IMR-90 (cell line): ENCODE data around the gene AUTS2. TPM values are rescaled to one million over a fixed set of nuclear protein-coding genes. Genes with fewer than 3 reads are reported as not detected.

Experiments
- ATAC-seq: fragments of 200-7000 bp; cut with Tn5 transposase; 2 replicates; pipeline ENCODE4 v1.9.1; 2020; ENCODE audit warnings: low read depth, mild to moderate bottlenecking, moderate library complexity
- BruUV-seq: library from RNA; stranded (reverse); fragments of 400-500 nt; replicated peaks from 2 replicates; lab custom pipeline; 2021; lab: Mats Ljungman, UMichigan
- CTCF ChIA-PET: fragments of 300-600 bp; formaldehyde crosslinking; extraction: SDS; loops from one replicate; lab custom pipeline; 2021; ENCODE audit warnings: antibody characterized with exemption; lab: Yijun Ruan, JAX
- POLR2A ChIA-PET: fragments of 300-600 bp; sonication (Branson Sonifier 250); formaldehyde crosslinking; loops from one replicate; lab custom pipeline; 2022; ENCODE audit warnings: antibody characterized with exemption; ENCODE audit not compliant: unreplicated experiment; lab: Charles Lee
- DNase-seq: peaks from one replicate; pipeline ENCODE4 v3.0.0; 2013
- H2AFZ ChIP-seq: replicated peaks from 2 replicates; pipeline ENCODE3; 2013; ENCODE audit warnings: low read length, mild to moderate bottlenecking; ENCODE audit not compliant: poor library complexity
- H2AK5ac ChIP-seq: 2 replicates; pipeline ENCODE4 v1.6.1; 2013; ENCODE audit warnings: low read depth, low read length, inconsistent platforms
- H2AK9ac ChIP-seq: replicated peaks from 2 replicates; pipeline ENCODE3; 2013; ENCODE audit warnings: mild to moderate bottlenecking, low read depth, low read length, moderate library complexity; ENCODE audit not compliant: poor library complexity
- H2BK120ac ChIP-seq: 2 replicates; pipeline ENCODE4 v1.6.1; 2013; ENCODE audit warnings: low read depth, low read length, inconsistent platforms
- H2BK15ac ChIP-seq: 3 replicates; pipeline ENCODE4 v1.6.1; 2013; ENCODE audit warnings: low read depth, low read length, inconsistent platforms
- H2BK20ac ChIP-seq: 2 replicates; pipeline ENCODE4 v1.6.1; 2013; ENCODE audit warnings: low read depth, mild to moderate bottlenecking, inconsistent platforms, low read length, moderate library complexity
- H2BK5ac ChIP-seq: 2 replicates; pipeline ENCODE4 v1.6.1; 2013; ENCODE audit warnings: mild to moderate bottlenecking, low read depth, low read length, inconsistent platforms; ENCODE audit not compliant: poor library complexity, severe bottlenecking
- H3K14ac ChIP-seq: replicated peaks from 2 replicates; pipeline ENCODE4 v1.6.1; 2013; ENCODE audit warnings: low read depth, low read length, inconsistent platforms
- H3K18ac ChIP-seq: 2 replicates; pipeline ENCODE4 v1.6.1; 2013; ENCODE audit warnings: low read depth, low read length, control low read depth
- H3K23ac ChIP-seq: 2 replicates; pipeline ENCODE4 v1.6.1; 2013; ENCODE audit warnings: low read depth, low read length, inconsistent platforms
- H3K27ac ChIP-seq: 2 replicates; pipeline ENCODE4 v1.5.1; 2013; ENCODE audit warnings: mild to moderate bottlenecking, control low read depth, low read length; ENCODE audit not compliant: insufficient read depth
- H3K27me3 ChIP-seq: 2 replicates; pipeline ENCODE4 v1.6.1; 2013; ENCODE audit warnings: low read length; ENCODE audit not compliant: control insufficient read depth, insufficient read depth
- H3K36me3 ChIP-seq: 2 replicates; pipeline ENCODE4 v1.6.1; 2013; ENCODE audit warnings: low read length, mixed read lengths; ENCODE audit not compliant: control insufficient read depth, insufficient read depth
- H3K4ac ChIP-seq: 2 replicates; pipeline ENCODE4 v1.6.1; 2013; ENCODE audit warnings: low read depth, low read length, inconsistent platforms
- H3K4me1 ChIP-seq: 2 replicates; pipeline ENCODE4 v1.6.1; 2013; ENCODE audit warnings: low read length, mixed read lengths; ENCODE audit not compliant: control insufficient read depth, insufficient read depth
- H3K4me2 ChIP-seq: 2 replicates; pipeline ENCODE4 v1.6.1; 2013; ENCODE audit warnings: low read depth, mild to moderate bottlenecking, control low read depth, low read length, moderate library complexity
- H3K4me3 ChIP-seq: 2 replicates; pipeline ENCODE4 v1.5.1; 2013; ENCODE audit warnings: low read depth, mild to moderate bottlenecking, control low read depth, low read length, moderate library complexity; ENCODE audit not compliant: insufficient read depth
- H3K56ac ChIP-seq: 2 replicates; pipeline ENCODE4 v1.6.1; 2013; ENCODE audit warnings: low read length, inconsistent platforms; ENCODE audit not compliant: insufficient read depth; ENCODE audit errors: extremely low read depth
- H3K79me1 ChIP-seq, 2 experiments: 2 replicates each; pipeline ENCODE4 v1.6.1; 2013; ENCODE audit warnings: low read length in 2 of 2, inconsistent platforms in 1 of 2, low read depth in 1 of 2
- H3K9ac ChIP-seq: 2 replicates; pipeline ENCODE4 v1.6.1; 2013; ENCODE audit warnings: low read depth, low read length, control low read depth
- H3K9me1 ChIP-seq: 2 replicates; pipeline ENCODE4 v1.6.1; 2013; ENCODE audit warnings: low read length, inconsistent platforms; ENCODE audit not compliant: insufficient read depth
- H3K9me3 ChIP-seq: 2 replicates; pipeline ENCODE4 v1.6.1; 2013; ENCODE audit warnings: low read length; ENCODE audit not compliant: control insufficient read depth, insufficient read depth
- H4K20me1 ChIP-seq: 2 replicates; pipeline ENCODE4 v1.6.1; 2013; ENCODE audit warnings: low read length, inconsistent platforms; ENCODE audit not compliant: insufficient read depth
- H4K5ac ChIP-seq: 2 replicates; pipeline ENCODE4 v1.6.1; 2013; ENCODE audit warnings: mild to moderate bottlenecking, low read depth, low read length, control low read depth
- H4K8ac ChIP-seq, 2 experiments: 2 replicates each; pipeline ENCODE4 v1.6.1; 2013; ENCODE audit warnings: low read depth in 2 of 2, low read length in 2 of 2, control low read depth in 1 of 2, inconsistent platforms in 1 of 2
- H4K91ac ChIP-seq: 2 replicates; pipeline ENCODE4 v1.6.1; 2013; ENCODE audit warnings: low read depth, low read length, inconsistent platforms; ENCODE audit not compliant: insufficient read depth
- BHLHE40 ChIP-seq: fragments of 150-350 bp; IDR thresholded peaks from 2 replicates; pipeline ENCODE4 v1.6.1; 2016; ENCODE audit warnings: mild to moderate bottlenecking, low read depth, low read length
- CEBPB ChIP-seq: IDR thresholded peaks from 2 replicates; pipeline ENCODE4 v1.6.1; 2012; ENCODE audit warnings: low read depth, low read length, improper control_type of control experiment
- CHD1 ChIP-seq: IDR thresholded peaks from 2 replicates; pipeline ENCODE4 v1.6.1; 2012; ENCODE audit warnings: low read depth, low read length, improper control_type of control experiment
- FOS ChIP-seq: fragments of 150-350 bp; IDR thresholded peaks from 2 replicates; pipeline ENCODE4 v1.6.1; 2016; ENCODE audit warnings: low read depth, low read length
- MAFK ChIP-seq: IDR thresholded peaks from 2 replicates; pipeline ENCODE4 v1.6.1; 2012; ENCODE audit warnings: low read depth, low read length, improper control_type of control experiment
- MAZ ChIP-seq: IDR thresholded peaks from 2 replicates; pipeline ENCODE4 v1.6.1; 2012; ENCODE audit warnings: low read depth, mild to moderate bottlenecking, low read length, improper control_type of control experiment, moderate library complexity, borderline replicate concordance
- MXI1 ChIP-seq: IDR thresholded peaks from 2 replicates; pipeline ENCODE4 v1.6.1; 2012; ENCODE audit warnings: low read depth, mild to moderate bottlenecking, low read length, moderate library complexity, borderline replicate concordance
- NFE2L2 ChIP-seq: fragments of 150-350 bp; IDR thresholded peaks from 2 replicates; pipeline ENCODE4 v1.6.1; 2016; ENCODE audit warnings: low read depth, mild to moderate bottlenecking, low read length
- POLR2A ChIP-seq: IDR thresholded peaks from 2 replicates; pipeline ENCODE4 v1.6.1; 2012; ENCODE audit warnings: mild to moderate bottlenecking, low read depth, low read length
- RAD21 ChIP-seq: IDR thresholded peaks from 2 replicates; pipeline ENCODE4 v1.6.1; 2012; ENCODE audit warnings: low read length, improper control_type of control experiment
- RCOR1 ChIP-seq: IDR thresholded peaks from 2 replicates; pipeline ENCODE4 v1.6.1; 2012; ENCODE audit warnings: mild to moderate bottlenecking, low read length, improper control_type of control experiment; ENCODE audit not compliant: insufficient replicate concordance
- RFX5 ChIP-seq: IDR thresholded peaks from 2 replicates; pipeline ENCODE4 v1.8.0; 2012; ENCODE audit warnings: low read depth, mild to moderate bottlenecking, low read length, moderate library complexity
- SMC3 ChIP-seq: fragments of 150-350 bp; IDR thresholded peaks from 2 replicates; pipeline ENCODE4 v1.6.1; 2016; ENCODE audit warnings: low read depth, mild to moderate bottlenecking, antibody characterized with exemption, low read length, moderate library complexity
- WGBS, 2 experiments: methylation state at CpG; one replicate each; pipeline versions ENCODE4 v1.1.5 to v1.1.7; 2013; ENCODE audit warnings: missing lambda C conversion rate in 2 of 2; ENCODE audit not compliant: insufficient read length in 1 of 2; ENCODE audit errors: extremely low coverage in 2 of 2; 5-methylcytosine and 5-hydroxymethylcytosine counted together
- dilution Hi-C: fragments of 300-500 bp; cut with HindIII; formaldehyde crosslinking; loops from one replicate; pipeline ENCODE4 v1.14.3; 2018; ENCODE audit warnings: low sequenced_read_pairs; ENCODE audit not compliant: unreplicated experiment
- in situ Hi-C: fragments of 300-500 bp; cut with MboI; formaldehyde crosslinking; loops from 3 replicates; pipeline ENCODE4 v1.14.3; 2019; ENCODE audit warnings: low sequenced_read_pairs, inconsistent platforms, mixed read lengths
- intact Hi-C: fragments of 100-400 bp; cut with micrococcal nuclease; formaldehyde crosslinking; loops from 2 replicates; pipeline ENCODE4 v1.10.0; 2022
- polyA plus RNA-seq, 3 experiments: library from polyadenylated mRNA; depleted of rRNA; stranded (reverse); fragments of >200 nt; gene quantifications; 2 replicates each; pipeline ENCODE4 v1.2.3, GENCODE V29; 2012; ENCODE audit warnings: low replicate concordance in 1 of 3
- total RNA-seq: library from RNA; depleted of rRNA; stranded (reverse); fragments of >200 nt; gene quantifications from 2 replicates; pipeline ENCODE4 v1.2.3, GENCODE V29; 2012
- TF ChIP-seq, protein P1 (sequence below): fragments of 150-350 bp; IDR thresholded peaks from 2 replicates; pipeline ENCODE4 v1.6.1; 2017; ENCODE audit warnings: mild to moderate bottlenecking, antibody characterized with exemption, low read length, low read depth
- TF ChIP-seq, protein P2 (sequence below): conservative IDR thresholded peaks from 2 replicates; pipeline ENCODE4 v1.5.1; 2012; ENCODE audit warnings: mild to moderate bottlenecking, low read depth, low read length, improper control_type of control experiment
- TF ChIP-seq, protein P3 (sequence below): fragments of 150-350 bp; IDR thresholded peaks from 2 replicates; pipeline ENCODE4 v1.6.1; 2016; ENCODE audit warnings: low read depth, mild to moderate bottlenecking, low read length, moderate library complexity, borderline replicate concordance

Gene AUTS2
- total and polyA plus RNA-seq, 2 of the 4 experiments (the other 2 are of a cell fraction) = 0.90 to 3.0 TPM

DNA sequence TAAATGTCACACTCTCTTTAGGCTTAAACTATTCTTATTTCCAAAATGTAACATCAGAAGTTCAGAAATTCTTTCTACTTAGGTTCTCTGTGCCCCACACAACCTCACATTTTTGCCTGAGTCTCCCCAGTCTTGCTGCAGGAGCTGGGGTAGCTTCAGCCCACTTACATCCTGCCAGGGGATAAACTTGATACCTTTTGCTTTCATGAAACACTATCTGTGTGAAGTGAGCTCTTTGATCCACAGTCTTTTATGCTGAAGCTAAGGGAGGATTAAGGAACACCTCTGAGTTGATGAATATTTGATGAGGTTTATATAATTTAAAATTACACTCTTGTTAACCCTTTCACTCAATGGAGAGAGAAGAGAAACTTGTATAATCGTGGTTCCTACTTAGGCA is 341.0 kb downstream of the AUTS2 start:
- no peak overlapping the region for H2BK15ac ChIP-seq
- H3K4ac ChIP-seq = no peak overlapping the region
- no peak overlapping the region for H3K4me3 ChIP-seq
- intact Hi-C loops (no loop called here), in situ Hi-C loops (no loop called here), dilution Hi-C loops (no loop called here)
- no peaks in the 10 kb centered on the region for H3K36me3 ChIP-seq
- no peak overlapping the region for H3K56ac ChIP-seq
- H3K27ac ChIP-seq = no peak overlapping the region
- no peaks in the 10 kb centered on the region for H3K9me3 ChIP-seq
- H2AK9ac ChIP-seq = no peak overlapping the region
- H3K14ac ChIP-seq = no peak overlapping the region
- no peaks in the 10 kb centered on the region for H3K9me1 ChIP-seq
- POLR2A ChIA-PET = no interaction called here
- ATAC-seq (no peak), DNase-seq (no peak)
- H3K27me3 ChIP-seq = no peaks in the 10 kb centered on the region
- CTCF ChIA-PET = no interaction called here
- no TSS peak for BruUV-seq
- WGBS, 2 experiments = no CpG with 5 or more reads among the region's 1 CpG
- H3K18ac ChIP-seq = no peak overlapping the region
- no peak overlapping the region for H2BK20ac ChIP-seq
- no peak overlapping the region for H4K5ac ChIP-seq
- no peak overlapping the region for H2BK120ac ChIP-seq
- H3K4me2 ChIP-seq = no peak overlapping the region
- no peaks in the 10 kb centered on the region for H4K20me1 ChIP-seq
- H4K8ac ChIP-seq = no peak overlapping the region
- TF ChIP-seq, protein P1, sequence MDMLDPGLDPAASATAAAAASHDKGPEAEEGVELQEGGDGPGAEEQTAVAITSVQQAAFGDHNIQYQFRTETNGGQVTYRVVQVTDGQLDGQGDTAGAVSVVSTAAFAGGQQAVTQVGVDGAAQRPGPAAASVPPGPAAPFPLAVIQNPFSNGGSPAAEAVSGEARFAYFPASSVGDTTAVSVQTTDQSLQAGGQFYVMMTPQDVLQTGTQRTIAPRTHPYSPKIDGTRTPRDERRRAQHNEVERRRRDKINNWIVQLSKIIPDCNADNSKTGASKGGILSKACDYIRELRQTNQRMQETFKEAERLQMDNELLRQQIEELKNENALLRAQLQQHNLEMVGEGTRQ = no peak
- TF ChIP-seq RCOR1 (no peak), CEBPB (no peak), NFE2L2 (no peak), RFX5 (no peak), MAFK (no peak), BHLHE40 (no peak), SMC3 (no peak), POLR2A (no peak), FOS (no peak), MAZ (no peak), MXI1 (no peak), RAD21 (no peak), CHD1 (no peak)
- TF ChIP-seq, protein P2, sequence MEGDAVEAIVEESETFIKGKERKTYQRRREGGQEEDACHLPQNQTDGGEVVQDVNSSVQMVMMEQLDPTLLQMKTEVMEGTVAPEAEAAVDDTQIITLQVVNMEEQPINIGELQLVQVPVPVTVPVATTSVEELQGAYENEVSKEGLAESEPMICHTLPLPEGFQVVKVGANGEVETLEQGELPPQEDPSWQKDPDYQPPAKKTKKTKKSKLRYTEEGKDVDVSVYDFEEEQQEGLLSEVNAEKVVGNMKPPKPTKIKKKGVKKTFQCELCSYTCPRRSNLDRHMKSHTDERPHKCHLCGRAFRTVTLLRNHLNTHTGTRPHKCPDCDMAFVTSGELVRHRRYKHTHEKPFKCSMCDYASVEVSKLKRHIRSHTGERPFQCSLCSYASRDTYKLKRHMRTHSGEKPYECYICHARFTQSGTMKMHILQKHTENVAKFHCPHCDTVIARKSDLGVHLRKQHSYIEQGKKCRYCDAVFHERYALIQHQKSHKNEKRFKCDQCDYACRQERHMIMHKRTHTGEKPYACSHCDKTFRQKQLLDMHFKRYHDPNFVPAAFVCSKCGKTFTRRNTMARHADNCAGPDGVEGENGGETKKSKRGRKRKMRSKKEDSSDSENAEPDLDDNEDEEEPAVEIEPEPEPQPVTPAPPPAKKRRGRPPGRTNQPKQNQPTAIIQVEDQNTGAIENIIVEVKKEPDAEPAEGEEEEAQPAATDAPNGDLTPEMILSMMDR = no peak
- TF ChIP-seq, protein P3, sequence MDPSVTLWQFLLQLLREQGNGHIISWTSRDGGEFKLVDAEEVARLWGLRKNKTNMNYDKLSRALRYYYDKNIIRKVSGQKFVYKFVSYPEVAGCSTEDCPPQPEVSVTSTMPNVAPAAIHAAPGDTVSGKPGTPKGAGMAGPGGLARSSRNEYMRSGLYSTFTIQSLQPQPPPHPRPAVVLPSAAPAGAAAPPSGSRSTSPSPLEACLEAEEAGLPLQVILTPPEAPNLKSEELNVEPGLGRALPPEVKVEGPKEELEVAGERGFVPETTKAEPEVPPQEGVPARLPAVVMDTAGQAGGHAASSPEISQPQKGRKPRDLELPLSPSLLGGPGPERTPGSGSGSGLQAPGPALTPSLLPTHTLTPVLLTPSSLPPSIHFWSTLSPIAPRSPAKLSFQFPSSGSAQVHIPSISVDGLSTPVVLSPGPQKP = no peak
- no peak overlapping the region for H2AK5ac ChIP-seq
- H4K91ac ChIP-seq = no peak overlapping the region
- H2AFZ ChIP-seq = no peak overlapping the region
- H2BK5ac ChIP-seq = no peak overlapping the region
- no peak overlapping the region for H3K9ac ChIP-seq
- H3K23ac ChIP-seq = no peak overlapping the region
- no peaks in the 10 kb centered on the region for H3K4me1 ChIP-seq
- no peaks in the 10 kb centered on the region for H3K79me1 ChIP-seq
